ENCODE data around the gene NHERF2.

DNA sequence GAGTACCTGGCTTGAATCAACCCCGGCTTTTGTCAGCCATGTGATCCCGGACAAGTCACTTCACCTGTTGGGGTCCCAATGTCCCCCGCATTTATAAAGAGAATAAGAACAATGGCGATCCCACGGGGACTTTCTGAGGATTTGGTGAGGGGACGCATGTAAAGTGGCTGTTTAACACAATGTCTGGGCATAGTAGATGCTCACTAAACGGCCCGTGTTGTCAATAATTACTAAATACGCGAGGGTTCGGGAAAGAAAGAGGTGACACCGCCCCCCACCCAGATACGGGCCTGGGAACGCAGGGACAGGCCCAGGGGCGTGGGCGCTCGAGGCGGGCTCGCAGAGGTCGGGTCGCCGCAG lies 35.1 kb upstream of the NHERF2 start:
- TF ChIP-seq POLR2AphosphoS5 (IDR thresholded peaks at IDR 0.05) (no peak), POLR2A (IDR thresholded peaks at IDR 0.05) (no peak)
- TF ChIP-seq, protein P1, sequence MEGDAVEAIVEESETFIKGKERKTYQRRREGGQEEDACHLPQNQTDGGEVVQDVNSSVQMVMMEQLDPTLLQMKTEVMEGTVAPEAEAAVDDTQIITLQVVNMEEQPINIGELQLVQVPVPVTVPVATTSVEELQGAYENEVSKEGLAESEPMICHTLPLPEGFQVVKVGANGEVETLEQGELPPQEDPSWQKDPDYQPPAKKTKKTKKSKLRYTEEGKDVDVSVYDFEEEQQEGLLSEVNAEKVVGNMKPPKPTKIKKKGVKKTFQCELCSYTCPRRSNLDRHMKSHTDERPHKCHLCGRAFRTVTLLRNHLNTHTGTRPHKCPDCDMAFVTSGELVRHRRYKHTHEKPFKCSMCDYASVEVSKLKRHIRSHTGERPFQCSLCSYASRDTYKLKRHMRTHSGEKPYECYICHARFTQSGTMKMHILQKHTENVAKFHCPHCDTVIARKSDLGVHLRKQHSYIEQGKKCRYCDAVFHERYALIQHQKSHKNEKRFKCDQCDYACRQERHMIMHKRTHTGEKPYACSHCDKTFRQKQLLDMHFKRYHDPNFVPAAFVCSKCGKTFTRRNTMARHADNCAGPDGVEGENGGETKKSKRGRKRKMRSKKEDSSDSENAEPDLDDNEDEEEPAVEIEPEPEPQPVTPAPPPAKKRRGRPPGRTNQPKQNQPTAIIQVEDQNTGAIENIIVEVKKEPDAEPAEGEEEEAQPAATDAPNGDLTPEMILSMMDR (IDR thresholded peaks at IDR 0.05), result no peak
